HEK293 (cell line): ENCODE data around the gene FPR1.

Experiments used
- CTCF ChIA-PET: fragments of 350-600 bp; formaldehyde crosslinking; extraction: SDS; loops from one replicate; lab custom pipeline; 2021; ENCODE audit warnings: antibody characterized with exemption; lab: Yijun Ruan, JAX
- POLR2A ChIA-PET: fragments of 300-600 bp; formaldehyde crosslinking; extraction: SDS; loops from one replicate; lab custom pipeline; 2020; ENCODE audit warnings: antibody characterized with exemption, inconsistent platforms; lab: Yijun Ruan, JAX
- H3K27ac ChIP-seq: fragments of 200-500 bp; sonication (Bioruptor generic); 2 replicates; pipeline ENCODE4 v1.5.1; 2014; ENCODE audit warnings: low read depth, low read length, control low read depth, inconsistent platforms; ENCODE audit errors: extremely low read depth
- H3K36me3 ChIP-seq, 2 experiments: fragments of 200-500 bp in 1 of 2; sonication (Bioruptor generic) in 1 of 2; 1 replicate in 1 of 2; 2 replicates in 1 of 2; pipeline ENCODE4 v1.5.1; 2014 to 2017; ENCODE audit warnings: inconsistent platforms in 2 of 2, low read length in 2 of 2; ENCODE audit not compliant: control insufficient read depth in 2 of 2, insufficient read depth in 1 of 2
- H3K4me1 ChIP-seq: fragments of 200-500 bp; sonication (Bioruptor generic); 2 replicates; pipeline ENCODE4 v1.5.1; 2014; ENCODE audit warnings: mild to moderate bottlenecking, low read length, inconsistent platforms; ENCODE audit not compliant: control insufficient read depth, insufficient read depth
- H3K4me3 ChIP-seq: 2 replicates; pipeline ENCODE4 v1.5.1; 2011; ENCODE audit warnings: low read depth, mild to moderate bottlenecking, control low read depth, low read length, moderate library complexity
- H3K9me3 ChIP-seq: fragments of 200-500 bp; sonication (Bioruptor generic); 2 replicates; pipeline ENCODE4 v1.5.1; 2014; ENCODE audit warnings: low read depth, low read length, inconsistent platforms; ENCODE audit not compliant: control insufficient read depth, insufficient read depth
- GLI2 ChIP-seq: fragments of 450-650 bp; formaldehyde crosslinking; IDR thresholded peaks from 2 replicates; pipeline ENCODE4; 2017; ENCODE audit warnings: missing biosample characterization, missing genetic modification characterization, low read depth, borderline replicate concordance
- GLIS1 ChIP-seq: fragments of 450-650 bp; formaldehyde crosslinking; IDR thresholded peaks from 2 replicates; pipeline ENCODE4 v1.5.1; 2016; ENCODE audit warnings: missing biosample characterization, missing genetic modification characterization
- SCRT1 ChIP-seq: fragments of 450-650 bp; formaldehyde crosslinking; IDR thresholded peaks from 2 replicates; pipeline ENCODE4 v1.5.1; 2016; ENCODE audit warnings: missing biosample characterization, missing genetic modification characterization, borderline replicate concordance
- SP3 ChIP-seq: fragments of 450-650 bp; formaldehyde crosslinking; IDR thresholded peaks from 2 replicates; pipeline ENCODE4 v1.5.1; 2016; ENCODE audit warnings: missing biosample characterization, missing genetic modification characterization
- ZBTB17 ChIP-seq: fragments of 450-650 bp; formaldehyde crosslinking; IDR thresholded peaks from 2 replicates; pipeline ENCODE4 v1.5.1; 2016; ENCODE audit warnings: missing biosample characterization, missing genetic modification characterization
- ZFP37 ChIP-seq: fragments of 450-650 bp; formaldehyde crosslinking; IDR thresholded peaks from 2 replicates; pipeline ENCODE4 v1.5.1; 2016; ENCODE audit warnings: missing biosample characterization, missing genetic modification characterization
- ZNF146 ChIP-seq: fragments of 450-650 bp; formaldehyde crosslinking; IDR thresholded peaks from 2 replicates; pipeline ENCODE4 v1.5.1; 2016; ENCODE audit warnings: missing biosample characterization, missing genetic modification characterization
- ZNF248 ChIP-seq: fragments of 450-650 bp; formaldehyde crosslinking; IDR thresholded peaks from 2 replicates; pipeline ENCODE4 v1.5.1; 2017; ENCODE audit warnings: missing biosample characterization, missing genetic modification characterization
- ZNF292 ChIP-seq: fragments of 450-650 bp; formaldehyde crosslinking; IDR thresholded peaks from 2 replicates; pipeline ENCODE4 v1.5.1; 2016; ENCODE audit warnings: low read depth, missing biosample characterization, missing genetic modification characterization, borderline replicate concordance
- ZNF366 ChIP-seq: fragments of 450-650 bp; formaldehyde crosslinking; conservative IDR thresholded peaks from 2 replicates; pipeline ENCODE4 v1.5.1; 2016; ENCODE audit warnings: missing biosample characterization, missing genetic modification characterization
- ZNF514 ChIP-seq: fragments of 450-650 bp; formaldehyde crosslinking; IDR thresholded peaks from 2 replicates; pipeline ENCODE4 v1.5.1; 2016; ENCODE audit warnings: missing biosample characterization, missing genetic modification characterization
- ZNF677 ChIP-seq: fragments of 450-650 bp; IDR thresholded peaks from 2 replicates; pipeline ENCODE4 v1.5.0; 2018; ENCODE audit warnings: missing biosample characterization, mild to moderate bottlenecking, missing genetic modification characterization, moderate library complexity
- ZNF707 ChIP-seq: fragments of 450-650 bp; formaldehyde crosslinking; IDR thresholded peaks from 2 replicates; pipeline ENCODE4 v1.5.1; 2016; ENCODE audit warnings: missing biosample characterization, missing genetic modification characterization
- ZNF792 ChIP-seq: fragments of 450-650 bp; formaldehyde crosslinking; IDR thresholded peaks from 2 replicates; pipeline ENCODE4 v1.5.1; 2016; ENCODE audit warnings: missing biosample characterization, missing genetic modification characterization
- ZNF830 ChIP-seq: fragments of 450-650 bp; IDR thresholded peaks from 2 replicates; pipeline ENCODE4 v1.5.0; 2018; ENCODE audit warnings: missing biosample characterization, missing genetic modification characterization, low read depth, mild to moderate bottlenecking, moderate library complexity
- TF ChIP-seq, protein P1 (sequence below): fragments of 450-650 bp; formaldehyde crosslinking; IDR thresholded peaks from 2 replicates; pipeline ENCODE4 v1.5.1; 2016; ENCODE audit warnings: missing biosample characterization, missing genetic modification characterization
- TF ChIP-seq, protein P2 (sequence below): fragments of 450-650 bp; formaldehyde crosslinking; IDR thresholded peaks from 2 replicates; pipeline ENCODE4 v1.5.1; 2016; ENCODE audit warnings: missing biosample characterization, missing genetic modification characterization
- TF ChIP-seq, protein P3 (sequence below): fragments of 450-650 bp; formaldehyde crosslinking; IDR thresholded peaks from 2 replicates; pipeline ENCODE4 v1.5.1; 2016; ENCODE audit warnings: missing biosample characterization, missing genetic modification characterization
- TF ChIP-seq, protein P4 (sequence below): fragments of 450-650 bp; formaldehyde crosslinking; IDR thresholded peaks from 2 replicates; pipeline ENCODE4 v1.5.1; 2016; ENCODE audit warnings: missing biosample characterization, missing genetic modification characterization

Gene FPR1

DNA sequence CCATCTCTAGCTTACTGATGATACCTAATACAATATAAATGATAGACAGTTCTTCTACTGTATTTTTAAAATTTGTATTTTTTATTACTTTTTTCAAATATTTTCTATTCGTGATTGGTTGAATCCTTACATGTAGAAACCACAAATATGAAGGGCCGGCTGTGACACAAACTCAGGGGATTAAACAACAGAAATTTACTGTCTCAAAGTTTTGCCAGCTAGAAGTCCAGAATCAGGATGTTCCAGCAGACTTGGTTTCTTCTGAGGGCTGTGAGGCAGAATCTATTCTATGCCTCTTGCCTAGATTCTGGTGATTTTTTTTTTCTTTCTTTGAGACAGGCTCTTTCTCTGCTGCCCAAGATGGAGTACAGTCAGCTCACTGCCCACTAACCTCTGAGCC, 13.8 kb downstream of the FPR1 start (continued):
- TF ChIP-seq, protein P1, sequence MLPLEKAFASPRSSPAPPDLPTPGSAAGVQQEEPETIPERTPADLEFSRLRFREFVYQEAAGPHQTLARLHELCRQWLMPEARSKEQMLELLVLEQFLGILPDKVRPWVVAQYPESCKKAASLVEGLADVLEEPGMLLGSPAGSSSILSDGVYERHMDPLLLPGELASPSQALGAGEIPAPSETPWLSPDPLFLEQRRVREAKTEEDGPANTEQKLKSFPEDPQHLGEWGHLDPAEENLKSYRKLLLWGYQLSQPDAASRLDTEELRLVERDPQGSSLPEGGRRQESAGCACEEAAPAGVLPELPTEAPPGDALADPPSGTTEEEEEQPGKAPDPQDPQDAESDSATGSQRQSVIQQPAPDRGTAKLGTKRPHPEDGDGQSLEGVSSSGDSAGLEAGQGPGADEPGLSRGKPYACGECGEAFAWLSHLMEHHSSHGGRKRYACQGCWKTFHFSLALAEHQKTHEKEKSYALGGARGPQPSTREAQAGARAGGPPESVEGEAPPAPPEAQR, result no peak
- no peak for TF ChIP-seq GLI2
- TF ChIP-seq, protein P2, sequence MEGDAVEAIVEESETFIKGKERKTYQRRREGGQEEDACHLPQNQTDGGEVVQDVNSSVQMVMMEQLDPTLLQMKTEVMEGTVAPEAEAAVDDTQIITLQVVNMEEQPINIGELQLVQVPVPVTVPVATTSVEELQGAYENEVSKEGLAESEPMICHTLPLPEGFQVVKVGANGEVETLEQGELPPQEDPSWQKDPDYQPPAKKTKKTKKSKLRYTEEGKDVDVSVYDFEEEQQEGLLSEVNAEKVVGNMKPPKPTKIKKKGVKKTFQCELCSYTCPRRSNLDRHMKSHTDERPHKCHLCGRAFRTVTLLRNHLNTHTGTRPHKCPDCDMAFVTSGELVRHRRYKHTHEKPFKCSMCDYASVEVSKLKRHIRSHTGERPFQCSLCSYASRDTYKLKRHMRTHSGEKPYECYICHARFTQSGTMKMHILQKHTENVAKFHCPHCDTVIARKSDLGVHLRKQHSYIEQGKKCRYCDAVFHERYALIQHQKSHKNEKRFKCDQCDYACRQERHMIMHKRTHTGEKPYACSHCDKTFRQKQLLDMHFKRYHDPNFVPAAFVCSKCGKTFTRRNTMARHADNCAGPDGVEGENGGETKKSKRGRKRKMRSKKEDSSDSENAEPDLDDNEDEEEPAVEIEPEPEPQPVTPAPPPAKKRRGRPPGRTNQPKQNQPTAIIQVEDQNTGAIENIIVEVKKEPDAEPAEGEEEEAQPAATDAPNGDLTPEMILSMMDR, result no peak
- no peak for TF ChIP-seq ZFP37 (tag by site-specific recombination)
- TF ChIP-seq ZNF514, result no peak
- no peak for TF ChIP-seq ZNF677 (tag by site-specific recombination)
- no peak for TF ChIP-seq ZNF707 (tag by site-specific recombination)
- TF ChIP-seq, all 188 proteins: peak for 0

DNA sequence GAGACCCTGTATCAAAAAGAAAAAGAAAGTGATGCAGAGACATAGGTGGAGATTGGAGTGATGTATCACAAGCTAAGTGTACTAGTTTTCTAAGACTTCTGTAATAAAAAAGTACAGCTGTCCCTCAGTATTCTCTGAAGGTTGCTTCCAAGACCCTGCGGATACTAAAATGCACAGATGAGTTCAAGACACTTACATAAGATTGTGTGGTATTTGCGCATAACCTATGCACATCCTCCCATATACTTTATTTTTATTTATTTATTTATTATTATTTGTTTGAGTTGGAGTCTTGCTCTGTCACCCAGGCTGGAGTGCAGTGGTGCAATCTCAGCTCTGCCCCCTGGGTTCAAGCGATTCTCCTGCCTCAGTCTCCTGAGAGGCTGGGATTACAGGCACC, 14.3 kb downstream of the FPR1 start:
- TF ChIP-seq ZNF292 (tag by site-specific recombination) (no peak), ZNF146 (no peak), ZBTB17 (tag by site-specific recombination) (no peak), GLIS1 (tag by site-specific recombination) (no peak), ZNF792 (no peak), ZNF366 (tag by site-specific recombination) (no peak), ZNF830 (tag by site-specific recombination) (no peak), SCRT1 (tag by site-specific recombination) (no peak), SP3 (no peak), ZNF248 (tag by site-specific recombination) (no peak)
- TF ChIP-seq, protein P3, sequence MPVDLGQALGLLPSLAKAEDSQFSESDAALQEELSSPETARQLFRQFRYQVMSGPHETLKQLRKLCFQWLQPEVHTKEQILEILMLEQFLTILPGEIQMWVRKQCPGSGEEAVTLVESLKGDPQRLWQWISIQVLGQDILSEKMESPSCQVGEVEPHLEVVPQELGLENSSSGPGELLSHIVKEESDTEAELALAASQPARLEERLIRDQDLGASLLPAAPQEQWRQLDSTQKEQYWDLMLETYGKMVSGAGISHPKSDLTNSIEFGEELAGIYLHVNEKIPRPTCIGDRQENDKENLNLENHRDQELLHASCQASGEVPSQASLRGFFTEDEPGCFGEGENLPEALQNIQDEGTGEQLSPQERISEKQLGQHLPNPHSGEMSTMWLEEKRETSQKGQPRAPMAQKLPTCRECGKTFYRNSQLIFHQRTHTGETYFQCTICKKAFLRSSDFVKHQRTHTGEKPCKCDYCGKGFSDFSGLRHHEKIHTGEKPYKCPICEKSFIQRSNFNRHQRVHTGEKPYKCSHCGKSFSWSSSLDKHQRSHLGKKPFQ (tag by site-specific recombination), result no peak
- TF ChIP-seq, protein P4, sequence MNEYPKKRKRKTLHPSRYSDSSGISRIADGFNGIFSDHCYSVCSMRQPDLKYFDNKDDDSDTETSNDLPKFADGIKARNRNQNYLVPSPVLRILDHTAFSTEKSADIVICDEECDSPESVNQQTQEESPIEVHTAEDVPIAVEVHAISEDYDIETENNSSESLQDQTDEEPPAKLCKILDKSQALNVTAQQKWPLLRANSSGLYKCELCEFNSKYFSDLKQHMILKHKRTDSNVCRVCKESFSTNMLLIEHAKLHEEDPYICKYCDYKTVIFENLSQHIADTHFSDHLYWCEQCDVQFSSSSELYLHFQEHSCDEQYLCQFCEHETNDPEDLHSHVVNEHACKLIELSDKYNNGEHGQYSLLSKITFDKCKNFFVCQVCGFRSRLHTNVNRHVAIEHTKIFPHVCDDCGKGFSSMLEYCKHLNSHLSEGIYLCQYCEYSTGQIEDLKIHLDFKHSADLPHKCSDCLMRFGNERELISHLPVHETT (tag by site-specific recombination), result no peak
- Histone ChIP-seq H3K4me3 (no peak overlapping the region), H3K36me3 (no peaks in the 10 kb centered on the region), H3K4me1 (no peaks in the 10 kb centered on the region), H3K27ac (no peak overlapping the region), H3K9me3 (no peaks in the 10 kb centered on the region)
- CTCF ChIA-PET, result interaction anchor here (1.6 kb wide), 1 partner anchor 40 kb away, joined by 3 read pairs; no protein-coding TSS in a partner anchor
- POLR2A ChIA-PET, result interaction anchor here (1.2 kb wide), 1 partner anchor 48 kb away, joined by 4 read pairs; no protein-coding TSS in a partner anchor
